Colonic mucosa (tissue), 4 donors: ENCODE measurements around the gene HMGA1. TPM values are rescaled to one million over a fixed set of nuclear protein-coding genes. Genes with fewer than 3 reads are reported as not detected.

ENCODE experiments used
- DNase-seq: peaks from one replicate; pipeline ENCODE4 v3.0.0-alpha.2; 2020
- H3K27ac ChIP-seq: fragments of 200-600 bp; one replicate; pipeline ENCODE4 v1.8.0; 2021
- H3K27me3 ChIP-seq: fragments of 200-600 bp; one replicate; pipeline ENCODE4 v1.8.0; 2021
- H3K36me3 ChIP-seq: fragments of 200-600 bp; one replicate; pipeline ENCODE4 v1.8.0; 2021
- H3K4me1 ChIP-seq: fragments of 200-600 bp; one replicate; pipeline ENCODE4 v1.8.0; 2021; ENCODE audit warnings: mild to moderate bottlenecking
- H3K4me3 ChIP-seq: fragments of 200-600 bp; one replicate; pipeline ENCODE4 v1.8.0; 2021
- H3K9ac ChIP-seq, 2 donors: one replicate each; pipeline ENCODE4 v1.7.0; 2013; ENCODE audit warnings: control low read depth in 2 of 2, low read depth in 2 of 2, low read length in 2 of 2
- H3K9me3 ChIP-seq: fragments of 200-600 bp; one replicate; pipeline ENCODE4 v1.8.0; 2021
- intact Hi-C: fragments of 100-400 bp; cut with DNase I; formaldehyde crosslinking; loops from one replicate; pipeline ENCODE4 v1.14.1; 2022
- total RNA-seq, 2 donors: library from RNA; stranded (reverse); fragmentation: NEBNext Ultra II Directional in 1 of 2; extraction: Animal tissue kit (Norgen Biotek cat#: 25700) in 1 of 2; gene quantifications; one replicate each; pipeline ENCODE4 v1.2.1, GENCODE V29; 2021
- TF ChIP-seq, protein P1 (sequence below): fragments of 200-600 bp; IDR thresholded peaks from one replicate; pipeline ENCODE4 v1.8.0; 2022; ENCODE audit warnings: antibody characterized with exemption, mild to moderate bottlenecking
- donor health status: healthy.
- donor health status: DM: no; HTN: no; CAD: no.
- donor health status: DM: no; HTN: no; CAD: no.

Gene HMGA1
- total RNA-seq, 2 donors from 2014 or later = 184 to 536 TPM

DNA sequence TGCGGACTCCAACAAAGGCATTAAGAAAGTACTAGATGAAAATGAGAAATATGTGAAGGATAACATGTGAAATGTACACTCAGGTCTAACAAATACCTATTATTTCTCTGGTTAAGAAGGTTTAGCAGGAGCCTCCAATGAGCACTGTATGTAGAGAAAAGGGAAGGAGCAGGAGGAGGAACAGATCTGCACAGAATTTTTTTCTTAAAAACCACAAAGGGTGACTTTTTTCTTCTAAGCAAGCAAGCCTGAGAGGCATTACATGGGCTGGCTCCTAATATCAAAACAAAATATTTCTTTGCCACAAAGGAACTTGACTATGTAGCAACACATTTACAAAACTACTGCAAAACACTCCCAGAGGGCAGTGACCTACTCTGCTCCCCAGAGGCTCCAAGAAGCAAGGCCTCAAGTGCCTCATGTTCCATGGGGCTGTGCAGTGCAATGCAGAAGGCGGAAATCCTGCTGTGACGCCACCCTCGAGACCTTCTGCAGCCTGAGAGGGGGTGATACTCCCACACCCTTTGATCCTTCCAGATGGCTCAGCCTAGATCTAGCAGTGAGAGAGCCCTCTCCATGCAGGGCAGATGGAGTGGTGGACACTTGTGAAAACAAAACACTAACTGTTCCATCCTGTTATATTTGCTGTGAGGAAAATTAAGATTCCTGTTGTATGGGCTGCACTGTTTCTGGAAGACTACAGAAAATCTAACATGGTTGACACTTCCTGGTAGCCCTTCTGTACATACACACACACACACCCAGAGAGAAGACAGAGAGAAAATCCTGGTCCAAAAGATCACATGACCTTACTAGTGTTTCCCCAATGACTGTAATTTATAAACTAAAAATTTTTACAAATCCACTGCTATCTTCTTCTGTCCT lies 48.1 kb downstream of the HMGA1 start:
- TF ChIP-seq, protein P1, sequence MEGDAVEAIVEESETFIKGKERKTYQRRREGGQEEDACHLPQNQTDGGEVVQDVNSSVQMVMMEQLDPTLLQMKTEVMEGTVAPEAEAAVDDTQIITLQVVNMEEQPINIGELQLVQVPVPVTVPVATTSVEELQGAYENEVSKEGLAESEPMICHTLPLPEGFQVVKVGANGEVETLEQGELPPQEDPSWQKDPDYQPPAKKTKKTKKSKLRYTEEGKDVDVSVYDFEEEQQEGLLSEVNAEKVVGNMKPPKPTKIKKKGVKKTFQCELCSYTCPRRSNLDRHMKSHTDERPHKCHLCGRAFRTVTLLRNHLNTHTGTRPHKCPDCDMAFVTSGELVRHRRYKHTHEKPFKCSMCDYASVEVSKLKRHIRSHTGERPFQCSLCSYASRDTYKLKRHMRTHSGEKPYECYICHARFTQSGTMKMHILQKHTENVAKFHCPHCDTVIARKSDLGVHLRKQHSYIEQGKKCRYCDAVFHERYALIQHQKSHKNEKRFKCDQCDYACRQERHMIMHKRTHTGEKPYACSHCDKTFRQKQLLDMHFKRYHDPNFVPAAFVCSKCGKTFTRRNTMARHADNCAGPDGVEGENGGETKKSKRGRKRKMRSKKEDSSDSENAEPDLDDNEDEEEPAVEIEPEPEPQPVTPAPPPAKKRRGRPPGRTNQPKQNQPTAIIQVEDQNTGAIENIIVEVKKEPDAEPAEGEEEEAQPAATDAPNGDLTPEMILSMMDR = no peak
- H3K4me1 ChIP-seq = no peaks in the 10 kb centered on the region

DNA sequence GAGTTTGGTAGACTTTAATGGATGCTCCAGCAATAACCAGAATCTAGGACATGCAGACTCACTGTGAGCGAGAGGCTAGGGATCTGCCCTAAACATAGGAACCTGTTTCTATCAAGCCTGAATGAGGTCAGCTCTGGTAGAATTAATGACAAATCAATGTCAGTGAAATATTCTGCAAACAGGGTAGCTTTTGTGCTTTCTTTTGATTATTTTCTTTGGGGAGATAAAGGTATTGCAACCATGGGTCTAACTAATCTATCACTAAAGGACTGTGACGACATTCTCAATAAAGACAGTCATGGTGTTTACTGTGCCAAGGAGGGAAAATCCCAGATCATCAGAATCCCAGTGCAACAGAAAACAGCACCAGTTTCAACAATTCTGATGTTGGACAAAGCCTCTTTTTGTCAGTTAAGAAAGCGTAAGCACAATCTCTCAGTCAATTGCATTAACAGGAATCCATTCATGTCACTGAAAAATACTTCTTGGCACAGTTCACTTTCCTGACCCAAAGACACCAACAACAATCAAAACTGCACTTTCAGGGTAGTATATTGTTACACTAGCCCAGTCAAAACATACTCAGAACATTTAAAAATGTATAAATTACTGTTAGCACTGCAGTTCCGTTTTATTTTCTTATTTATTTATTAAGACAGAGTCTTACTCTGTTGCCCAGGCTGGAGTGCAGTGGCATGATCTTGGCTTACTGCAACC lies 48.9 kb downstream of the HMGA1 start:
- no peak overlapping the region for H3K9ac ChIP-seq
- no peaks in the 10 kb centered on the region for H3K36me3 ChIP-seq
- TF ChIP-seq, protein P1 = no peak
- no peaks in the 10 kb centered on the region for H3K9me3 ChIP-seq
- DNase-seq = no peak
- intact Hi-C loops = no loop called here
- no peaks in the 10 kb centered on the region for H3K27me3 ChIP-seq
- H3K4me1 ChIP-seq = no peaks in the 10 kb centered on the region
- no peak overlapping the region for H3K27ac ChIP-seq
- no peak overlapping the region for H3K4me3 ChIP-seq

More for the DNA sequence above, 48.1 kb downstream of the HMGA1 start:
- intact Hi-C loops = no loop called here
- no peaks in the 10 kb centered on the region for H3K36me3 ChIP-seq
- H3K4me3 ChIP-seq = no peak overlapping the region
- H3K27ac ChIP-seq = no peak overlapping the region
- H3K9ac ChIP-seq = no peak overlapping the region
- H3K27me3 ChIP-seq = no peaks in the 10 kb centered on the region
- H3K9me3 ChIP-seq = no peaks in the 10 kb centered on the region
- peak; percentile 26 for DNase-seq

DNA sequence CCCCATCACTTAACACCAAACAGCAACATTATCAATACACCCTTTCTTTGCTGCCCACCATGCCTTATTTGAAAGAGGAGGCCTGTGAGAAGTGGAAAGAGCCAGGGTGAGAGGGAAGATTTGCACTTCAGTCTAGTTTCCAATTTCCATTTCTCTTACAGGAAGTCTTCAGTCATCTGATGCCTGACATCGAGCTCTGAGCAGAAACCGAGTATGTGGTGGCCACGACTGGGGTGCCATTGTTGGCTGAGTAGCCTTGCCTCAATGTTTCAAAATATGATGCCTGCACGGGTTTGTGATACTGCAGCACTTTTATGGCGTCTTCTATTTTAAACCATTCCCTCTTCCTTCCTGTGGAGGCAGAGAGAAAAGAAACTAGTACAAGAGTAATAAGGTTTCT lies 51.9 kb downstream of the HMGA1 start:
- Histone ChIP-seq H3K36me3 (no peaks in the 10 kb centered on the region), H3K27ac (no peak overlapping the region), H3K4me1 (no peaks in the 10 kb centered on the region), H3K4me3 (no peak overlapping the region), H3K9ac (no peak overlapping the region), H3K9me3 (no peaks in the 10 kb centered on the region), H3K27me3 (no peaks in the 10 kb centered on the region)
- no peak for DNase-seq
- intact Hi-C loops = no loop called here
- TF ChIP-seq, protein P1 = no peak

DNA sequence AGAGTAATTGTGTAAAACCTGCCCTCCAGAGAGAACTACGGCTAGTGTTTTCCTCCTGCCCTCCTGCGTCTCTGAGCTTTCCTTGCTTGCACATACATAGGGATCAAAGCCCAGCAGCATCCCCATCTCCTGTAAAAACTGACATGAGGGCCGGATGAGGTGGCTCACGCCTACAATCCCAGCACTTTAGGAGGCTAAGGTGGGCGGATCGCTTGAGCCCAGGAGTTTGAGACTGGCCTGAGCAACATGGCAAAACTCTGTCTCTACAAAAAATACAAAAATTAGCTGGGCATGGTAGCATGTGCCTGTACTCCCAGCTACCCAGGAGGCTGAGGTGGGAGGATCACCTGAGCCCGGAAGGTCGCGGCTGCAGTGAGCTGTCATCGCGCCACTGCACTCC lies 52.5 kb downstream of the HMGA1 start:
- Histone ChIP-seq H3K9ac (no peak overlapping the region), H3K4me1 (no peaks in the 10 kb centered on the region), H3K9me3 (no peaks in the 10 kb centered on the region), H3K36me3 (no peaks in the 10 kb centered on the region), H3K27ac (no peak overlapping the region), H3K4me3 (no peak overlapping the region), H3K27me3 (no peaks in the 10 kb centered on the region)
- intact Hi-C loops = no loop called here
- no peak for DNase-seq
- TF ChIP-seq, protein P1 = no peak

DNA sequence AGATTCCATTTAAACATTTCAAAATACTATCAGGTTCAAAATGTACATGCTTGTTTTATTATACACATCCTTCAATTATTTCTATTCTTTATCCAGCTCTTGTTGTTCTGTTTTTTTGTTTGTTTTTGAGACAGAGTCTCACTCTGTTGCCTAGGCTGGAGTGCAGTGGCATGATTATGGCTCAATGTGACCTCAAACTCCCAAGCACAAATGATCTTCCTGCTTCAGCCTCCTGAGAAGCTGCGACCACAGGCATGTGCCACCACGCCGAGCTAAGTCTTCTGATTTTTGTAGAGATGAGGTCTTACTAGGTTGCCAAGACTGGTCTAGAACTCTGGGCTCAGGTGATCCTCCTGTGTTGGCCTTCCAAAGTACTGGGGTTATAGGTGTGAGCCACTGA lies 56.3 kb downstream of the HMGA1 start:
- intact Hi-C loops = no loop called here
- no peaks in the 10 kb centered on the region for H3K36me3 ChIP-seq

More for the DNA sequence above, 56.3 kb downstream of the HMGA1 start:
- DNase-seq = no peak
- no peak overlapping the region for H3K4me3 ChIP-seq
- TF ChIP-seq, protein P1 = no peak
- no peaks in the 10 kb centered on the region for H3K9me3 ChIP-seq
- no peak overlapping the region for H3K9ac ChIP-seq
- H3K27me3 ChIP-seq = no peaks in the 10 kb centered on the region
- H3K27ac ChIP-seq = no peak overlapping the region
- H3K4me1 ChIP-seq = no peaks in the 10 kb centered on the region
